Effector memory CD8-positive, alpha-beta T cell (primary cell): ENCODE measurements around the gene SLC13A1.

ENCODE experiments used
- ATAC-seq: fragments of 150-1000 bp; cut with Tn5 transposase; replicated peaks from 2 replicates; pipeline ENCODE4 v1.10.0; 2021; ENCODE audit warnings: mild to moderate bottlenecking, moderate library complexity
- DNase-seq, 3 experiments: peaks; one replicate each; pipeline ENCODE4 v3.0.0; 2021
- H3K27ac Mint-ChIP-seq, 2 donors: one replicate each; pipeline ENCODE4 v1.8.0; 2022; ENCODE audit warnings: mild to moderate bottlenecking in 2 of 2, mixed read lengths in 2 of 2, moderate library complexity in 2 of 2
- H3K27me3 Mint-ChIP-seq, 2 donors: one replicate each; pipeline ENCODE4 v1.8.0; 2022; ENCODE audit warnings: mixed read lengths in 2 of 2
- H3K36me3 Mint-ChIP-seq: one replicate; pipeline ENCODE4 v1.8.0; 2022; ENCODE audit warnings: mild to moderate bottlenecking, moderate library complexity, mixed read lengths; ENCODE audit not compliant: insufficient read depth
- H3K4me1 Mint-ChIP-seq, 2 donors: one replicate each; pipeline ENCODE4 v1.8.0; 2022; ENCODE audit warnings: low read depth in 2 of 2, mixed read lengths in 2 of 2
- H3K4me3 Mint-ChIP-seq, 2 donors: one replicate each; pipeline ENCODE4 v1.8.0; 2022; ENCODE audit warnings: mild to moderate bottlenecking in 2 of 2, mixed read lengths in 2 of 2, moderate library complexity in 2 of 2
- H3K9me3 Mint-ChIP-seq, 2 donors: one replicate each; pipeline ENCODE4 v1.8.0; 2022; ENCODE audit warnings: mixed read lengths in 2 of 2

Gene SLC13A1

GRCh38 chr7:123131961-123132360 is 67.8 kb downstream of the SLC13A1 start:
- no peaks in the 10 kb centered on the region for H3K36me3 Mint-ChIP-seq
- ATAC-seq: no peak
- H3K4me1 Mint-ChIP-seq: no peaks in the 10 kb centered on the region

GRCh38 chr7:123131556-123131955 is 68.2 kb downstream of the SLC13A1 start:
- H3K27me3 Mint-ChIP-seq: no peaks in the 10 kb centered on the region
- H3K4me3 Mint-ChIP-seq: no peak overlapping the region
- DNase-seq (no peak), ATAC-seq (no peak)
- no peaks in the 10 kb centered on the region for H3K36me3 Mint-ChIP-seq
- H3K9me3 Mint-ChIP-seq: peaks cover 7 to 12% of the 10 kb centered on the region in 2 donors
- no peak overlapping the region for H3K27ac Mint-ChIP-seq
- no peaks in the 10 kb centered on the region for H3K4me1 Mint-ChIP-seq

More at GRCh38 chr7:123131961-123132360, 67.8 kb downstream of the SLC13A1 start:
- Mint-ChIP-seq H3K27ac (no peak overlapping the region), H3K27me3 (no peaks in the 10 kb centered on the region), H3K4me3 (no peak overlapping the region), H3K9me3 (peaks cover 9 to 12% of the 10 kb centered on the region in 2 donors)
- DNase-seq: no peak

GRCh38 chr7:123131140-123131539 is 68.6 kb downstream of the SLC13A1 start:
- no peak for DNase-seq
- H3K36me3 Mint-ChIP-seq: no peaks in the 10 kb centered on the region
- H3K4me3 Mint-ChIP-seq: no peak overlapping the region
- H3K9me3 Mint-ChIP-seq: peaks cover 7 to 12% of the 10 kb centered on the region in 2 donors
- no peak for ATAC-seq
- H3K4me1 Mint-ChIP-seq: no peaks in the 10 kb centered on the region
- no peak overlapping the region for H3K27ac Mint-ChIP-seq
- H3K27me3 Mint-ChIP-seq: no peaks in the 10 kb centered on the region

- H3K27me3 Mint-ChIP-seq: no peaks in the 10 kb centered on the region
- DNase-seq (no peak), ATAC-seq (no peak)
- H3K4me1 Mint-ChIP-seq: no peaks in the 10 kb centered on the region
- H3K36me3 Mint-ChIP-seq: no peaks in the 10 kb centered on the region
- H3K27ac Mint-ChIP-seq: no peak overlapping the region
- no peak overlapping the region for H3K4me3 Mint-ChIP-seq
- H3K9me3 Mint-ChIP-seq: peaks cover 3 to 12% of the 10 kb centered on the region in 2 donors
These were observed 73.1 kb downstream of the SLC13A1 start for GRCh38 chr7:123126691-123127090.

GRCh38 chr7:123126171-123126570 is 73.6 kb downstream of the SLC13A1 start:
- ATAC-seq (no peak), DNase-seq (no peak)
- Mint-ChIP-seq H3K9me3 (peaks cover 3 to 15% of the 10 kb centered on the region in 2 donors), H3K36me3 (no peaks in the 10 kb centered on the region), H3K4me1 (no peaks in the 10 kb centered on the region), H3K27ac (no peak overlapping the region), H3K4me3 (no peak overlapping the region), H3K27me3 (no peaks in the 10 kb centered on the region)

GRCh38 chr7:123125231-123125630 is 74.5 kb downstream of the SLC13A1 start:
- ATAC-seq (no peak), DNase-seq (no peak)
- Mint-ChIP-seq H3K9me3 (peaks cover 3 to 20% of the 10 kb centered on the region in 2 donors), H3K27ac (no peak overlapping the region), H3K4me1 (no peaks in the 10 kb centered on the region), H3K36me3 (no peaks in the 10 kb centered on the region), H3K4me3 (no peak overlapping the region), H3K27me3 (no peaks in the 10 kb centered on the region)

- ATAC-seq (no peak), DNase-seq (no peak)
- Mint-ChIP-seq H3K9me3 (peaks cover 4 to 16% of the 10 kb centered on the region in 2 donors), H3K27me3 (no peaks in the 10 kb centered on the region), H3K4me1 (no peaks in the 10 kb centered on the region), H3K36me3 (no peaks in the 10 kb centered on the region), H3K4me3 (no peak overlapping the region), H3K27ac (no peak overlapping the region)
These were observed 76.9 kb downstream of the SLC13A1 start for GRCh38 chr7:123122916-123123315.

GRCh38 chr7:123120286-123120685 is 79.5 kb downstream of the SLC13A1 start:
- Mint-ChIP-seq H3K27ac (no peak overlapping the region), H3K4me1 (no peaks in the 10 kb centered on the region), H3K4me3 (no peak overlapping the region), H3K9me3 (peaks cover 5 to 16% of the 10 kb centered on the region in 2 donors), H3K27me3 (no peaks in the 10 kb centered on the region), H3K36me3 (no peaks in the 10 kb centered on the region)
- DNase-seq: no peak
- ATAC-seq: no peak

GRCh38 chr7:123115331-123115730 is 84.4 kb downstream of the SLC13A1 start:
- no peak overlapping the region for H3K27ac Mint-ChIP-seq
- no peaks in the 10 kb centered on the region for H3K27me3 Mint-ChIP-seq
- DNase-seq: no peak
- H3K9me3 Mint-ChIP-seq: peaks cover 7 to 14% of the 10 kb centered on the region in 2 donors
- no peak overlapping the region for H3K4me3 Mint-ChIP-seq
- no peaks in the 10 kb centered on the region for H3K36me3 Mint-ChIP-seq
- ATAC-seq: no peak
- no peaks in the 10 kb centered on the region for H3K4me1 Mint-ChIP-seq

- Mint-ChIP-seq H3K4me3 (no peak overlapping the region), H3K9me3 (peaks cover 7 to 12% of the 10 kb centered on the region in 2 donors), H3K36me3 (no peaks in the 10 kb centered on the region), H3K4me1 (no peaks in the 10 kb centered on the region), H3K27me3 (no peaks in the 10 kb centered on the region), H3K27ac (no peak overlapping the region)
- DNase-seq (no peak), ATAC-seq (no peak)
These were observed 85.5 kb downstream of the SLC13A1 start for GRCh38 chr7:123114288-123114687.

GRCh38 chr7:123112833-123113232 is 86.9 kb downstream of the SLC13A1 start:
- H3K9me3 Mint-ChIP-seq: peaks cover 12% of the 10 kb centered on the region in 2 donors
- H3K4me1 Mint-ChIP-seq: no peaks in the 10 kb centered on the region
- H3K4me3 Mint-ChIP-seq: no peak overlapping the region
- no peak overlapping the region for H3K27ac Mint-ChIP-seq
- DNase-seq (no peak), ATAC-seq (no peak)
- no peaks in the 10 kb centered on the region for H3K27me3 Mint-ChIP-seq
- H3K36me3 Mint-ChIP-seq: no peaks in the 10 kb centered on the region

GRCh38 chr7:123099712-123100111 is 100.1 kb downstream of the SLC13A1 start:
- Mint-ChIP-seq H3K4me3 (no peak overlapping the region), H3K27me3 (no peaks in the 10 kb centered on the region), H3K9me3 (peaks cover 0 to 3% of the 10 kb centered on the region in 2 donors), H3K36me3 (no peaks in the 10 kb centered on the region), H3K4me1 (no peaks in the 10 kb centered on the region), H3K27ac (no peak overlapping the region)
- ATAC-seq (no peak), DNase-seq (no peak)

GRCh38 chr7:123096976-123097375 is 102.8 kb downstream of the SLC13A1 start:
- ATAC-seq (no peak), DNase-seq (no peak)
- Mint-ChIP-seq H3K4me1 (no peaks in the 10 kb centered on the region), H3K27ac (no peak overlapping the region), H3K9me3 (peaks cover 0 to 3% of the 10 kb centered on the region in 2 donors), H3K4me3 (no peak overlapping the region), H3K36me3 (no peaks in the 10 kb centered on the region), H3K27me3 (no peaks in the 10 kb centered on the region)

- H3K4me3 Mint-ChIP-seq: no peak overlapping the region
- H3K9me3 Mint-ChIP-seq: peaks cover 0 to 3% of the 10 kb centered on the region in 2 donors
- no peaks in the 10 kb centered on the region for H3K36me3 Mint-ChIP-seq
- no peaks in the 10 kb centered on the region for H3K27me3 Mint-ChIP-seq
- ATAC-seq: no peak
- no peak overlapping the region for H3K27ac Mint-ChIP-seq
- H3K4me1 Mint-ChIP-seq: no peaks in the 10 kb centered on the region
- DNase-seq: no peak
These were observed 103.3 kb downstream of the SLC13A1 start for GRCh38 chr7:123096434-123096833.

- H3K27me3 Mint-ChIP-seq: no peaks in the 10 kb centered on the region
- H3K4me3 Mint-ChIP-seq: no peak overlapping the region
- no peaks in the 10 kb centered on the region for H3K4me1 Mint-ChIP-seq
- no peaks in the 10 kb centered on the region for H3K36me3 Mint-ChIP-seq
- DNase-seq (no peak), ATAC-seq (no peak)
- H3K27ac Mint-ChIP-seq: no peak overlapping the region
- H3K9me3 Mint-ChIP-seq: peaks cover 0 to 3% of the 10 kb centered on the region in 2 donors
These were observed 109.3 kb downstream of the SLC13A1 start for GRCh38 chr7:123090456-123090855.
